Fibroblast of villous mesenchyme (primary cell): ENCODE data around the gene KCTD4. TPM values are rescaled to one million over a fixed set of nuclear protein-coding genes. Genes with fewer than 3 reads are reported as not detected.

Experiments used
- DNase-seq: peaks from one replicate; pipeline ENCODE4 v3.0.0-alpha.2; 2010; ENCODE audit warnings: low read depth
- H3K4me3 ChIP-seq: 2 replicates; pipeline ENCODE4 v1.5.1; 2011; ENCODE audit warnings: low read depth, mild to moderate bottlenecking, low read length
- total RNA-seq: library from RNA; depleted of rRNA; stranded (reverse); fragments of >200 nt; gene quantifications from 2 replicates; pipeline ENCODE4 v1.2.3, GENCODE V29; 2012
- TF ChIP-seq, protein P1 (sequence below): IDR thresholded peaks from 2 replicates; pipeline ENCODE4 v1.5.1; 2012; ENCODE audit warnings: low read depth, mild to moderate bottlenecking, low read length; ENCODE audit not compliant: insufficient read depth

The KCTD4 gene
- total RNA-seq, 1 donor: 0.43 TPM

DNA sequence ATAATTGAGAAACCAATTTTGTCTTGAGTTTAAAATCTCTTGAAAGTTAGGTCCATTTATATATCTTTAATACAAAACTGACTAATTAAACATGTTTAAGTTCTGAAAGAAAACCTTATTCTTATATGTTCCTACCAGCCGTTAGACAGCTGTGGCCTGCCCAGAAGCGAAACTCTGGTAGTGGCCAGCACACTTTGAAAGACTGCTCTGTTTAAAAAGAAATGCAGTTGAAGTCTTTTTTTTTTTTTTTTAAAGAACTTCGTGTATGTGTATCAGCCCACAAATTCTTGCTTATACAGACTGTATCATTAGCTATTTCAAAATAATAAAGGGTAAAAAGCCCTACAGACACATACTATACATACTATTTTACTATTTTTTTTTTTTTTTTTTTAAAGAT, 34.0 kb downstream of the KCTD4 start:
- H3K4me3 ChIP-seq: no peak overlapping the region
- no peak for DNase-seq
- TF ChIP-seq, protein P1, sequence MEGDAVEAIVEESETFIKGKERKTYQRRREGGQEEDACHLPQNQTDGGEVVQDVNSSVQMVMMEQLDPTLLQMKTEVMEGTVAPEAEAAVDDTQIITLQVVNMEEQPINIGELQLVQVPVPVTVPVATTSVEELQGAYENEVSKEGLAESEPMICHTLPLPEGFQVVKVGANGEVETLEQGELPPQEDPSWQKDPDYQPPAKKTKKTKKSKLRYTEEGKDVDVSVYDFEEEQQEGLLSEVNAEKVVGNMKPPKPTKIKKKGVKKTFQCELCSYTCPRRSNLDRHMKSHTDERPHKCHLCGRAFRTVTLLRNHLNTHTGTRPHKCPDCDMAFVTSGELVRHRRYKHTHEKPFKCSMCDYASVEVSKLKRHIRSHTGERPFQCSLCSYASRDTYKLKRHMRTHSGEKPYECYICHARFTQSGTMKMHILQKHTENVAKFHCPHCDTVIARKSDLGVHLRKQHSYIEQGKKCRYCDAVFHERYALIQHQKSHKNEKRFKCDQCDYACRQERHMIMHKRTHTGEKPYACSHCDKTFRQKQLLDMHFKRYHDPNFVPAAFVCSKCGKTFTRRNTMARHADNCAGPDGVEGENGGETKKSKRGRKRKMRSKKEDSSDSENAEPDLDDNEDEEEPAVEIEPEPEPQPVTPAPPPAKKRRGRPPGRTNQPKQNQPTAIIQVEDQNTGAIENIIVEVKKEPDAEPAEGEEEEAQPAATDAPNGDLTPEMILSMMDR: no peak

DNA sequence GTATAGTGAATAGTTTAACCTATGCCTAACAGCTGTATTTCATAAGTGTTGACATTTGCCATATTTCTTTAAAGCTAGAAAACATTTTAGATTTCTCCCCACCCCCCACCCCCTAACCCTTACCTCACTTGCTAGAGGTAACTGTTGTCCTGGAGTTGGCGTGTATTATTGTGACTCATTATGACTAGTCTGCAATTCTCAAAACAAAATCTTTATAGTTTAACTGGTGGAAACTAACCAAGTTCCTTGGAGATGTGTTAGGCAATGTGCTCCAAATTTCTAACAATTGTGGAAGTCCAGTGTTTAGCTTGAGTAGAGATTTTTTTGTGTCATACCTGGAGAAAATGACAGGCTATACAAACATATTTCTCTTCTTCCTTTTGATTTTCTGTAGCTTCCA, 38.0 kb downstream of the KCTD4 start:
- peak; percentile 91 for DNase-seq
- no peak overlapping the region for H3K4me3 ChIP-seq
- TF ChIP-seq, protein P1: no peak

DNA sequence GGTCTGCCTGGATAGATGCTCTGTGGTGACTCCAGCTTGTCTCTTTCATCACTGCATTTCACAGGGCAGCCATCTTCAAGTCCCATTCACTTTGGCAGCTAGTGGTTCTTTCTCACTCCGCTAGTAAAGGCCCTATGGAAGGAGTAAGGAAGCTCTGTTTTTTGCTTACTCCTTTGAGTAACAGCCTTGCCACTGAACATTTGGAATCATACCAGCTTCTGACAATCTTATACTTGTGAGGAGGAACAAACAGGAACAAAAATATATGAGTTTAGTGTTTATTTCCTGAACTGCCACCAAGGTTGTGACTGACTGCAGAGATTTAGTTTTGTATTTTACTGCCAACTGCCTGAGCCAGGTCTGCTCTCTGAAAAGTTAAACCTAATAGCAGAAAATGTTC, 38.7 kb downstream of the KCTD4 start:
- TF ChIP-seq, protein P1: no peak
- peak; percentile 48 for DNase-seq
- H3K4me3 ChIP-seq: no peak overlapping the region

DNA sequence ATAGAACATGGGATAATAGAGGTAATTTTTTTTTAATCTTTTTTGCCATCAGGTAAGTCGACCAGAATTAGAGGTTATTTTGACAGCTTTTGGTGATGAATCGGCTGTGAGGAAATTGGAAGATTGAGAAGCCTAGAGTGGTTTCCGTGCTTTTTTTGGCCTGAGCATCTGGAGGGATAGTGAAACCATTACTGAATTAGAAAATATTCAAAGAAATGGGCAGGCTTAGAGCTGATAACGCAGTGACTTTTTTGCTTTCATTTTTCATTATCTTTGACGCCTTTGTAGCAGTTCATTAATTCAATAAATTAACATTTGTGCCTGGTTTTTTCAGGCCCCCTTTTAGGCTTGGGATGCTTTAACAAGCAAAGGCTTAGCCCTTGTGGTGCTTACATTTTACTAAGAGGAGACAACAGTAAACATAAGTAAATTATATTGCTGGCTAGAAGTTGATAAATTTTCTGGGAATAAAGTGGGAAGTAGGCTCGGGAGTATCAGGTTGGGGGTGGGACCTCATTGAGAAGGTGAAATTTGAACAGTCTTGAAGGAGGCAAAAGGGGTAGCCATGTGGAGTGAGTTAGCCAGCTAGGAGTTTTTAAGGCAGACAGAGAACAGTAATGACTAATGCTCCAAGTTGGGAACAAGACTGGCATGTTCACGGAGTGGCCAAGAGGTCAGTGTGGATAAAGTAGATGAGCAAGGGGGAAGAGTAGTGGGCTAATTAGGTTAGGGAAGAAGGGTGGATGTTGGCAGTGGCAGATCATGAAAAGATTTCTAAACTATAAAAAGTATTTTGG, 44.1 kb downstream of the KCTD4 start:
- no peak for DNase-seq
- H3K4me3 ChIP-seq: no peak overlapping the region
- TF ChIP-seq, protein P1: no peak

DNA sequence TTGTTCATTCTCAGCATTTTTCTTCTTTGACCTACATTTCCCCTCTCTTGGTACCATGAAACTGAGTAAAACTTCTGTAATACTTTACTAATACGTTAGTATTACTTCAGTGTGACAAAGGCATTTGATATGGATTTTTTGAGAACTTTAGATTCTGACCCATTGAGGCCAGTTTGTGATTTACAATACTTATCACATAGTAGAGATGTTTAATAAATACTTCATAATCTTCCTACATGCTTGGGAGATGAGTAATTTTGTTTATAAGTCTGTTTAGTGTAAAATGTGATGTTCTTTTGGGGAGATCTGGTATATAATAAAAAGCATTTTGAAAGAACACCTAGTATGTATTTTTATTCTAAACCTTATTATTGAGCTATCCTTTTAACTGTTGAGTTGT, 50.9 kb downstream of the KCTD4 start:
- DNase-seq: peak; percentile 77
- no peak overlapping the region for H3K4me3 ChIP-seq
- TF ChIP-seq, protein P1: no peak

DNA sequence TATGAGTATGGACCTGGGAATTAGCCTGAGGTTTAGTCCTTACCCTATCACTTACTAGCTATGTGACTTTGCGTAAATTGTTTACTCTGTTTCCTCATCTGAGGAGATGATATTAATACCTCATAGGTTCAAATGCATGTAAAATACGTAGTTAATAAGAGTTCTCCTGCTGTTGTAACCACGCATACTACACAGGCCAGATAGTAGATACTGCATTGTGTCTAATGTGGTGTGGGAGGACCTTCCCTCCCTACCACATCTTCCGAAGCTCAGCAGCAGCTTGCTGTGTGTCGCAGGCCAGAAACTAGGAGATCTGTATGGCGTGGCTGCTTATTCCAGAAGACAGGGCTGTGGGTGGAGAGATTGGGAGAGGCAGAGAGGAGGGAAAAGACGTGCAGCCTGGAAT, 57.5 kb downstream of the KCTD4 start:
- peak overlapping the region; percentile 0 for H3K4me3 ChIP-seq
- DNase-seq: peak; percentile 94
- TF ChIP-seq, protein P1: no peak

Other genes with a start within 250 kb of the KCTD4 start
- gene NUFIP1, start 211.6 kb downstream of the KCTD4 start, total RNA-seq: 4.2 and 4.7 TPM in 2 replicates
- gene GPALPP1, start 211.5 kb downstream of the KCTD4 start, total RNA-seq: 23.8 and 31.1 TPM in 2 replicates
- 24.2 and 38.0 TPM in 2 replicates for gene GTF2F2, start 80.5 kb downstream of the KCTD4 start, total RNA-seq
- 1,653 and 2,345 TPM in 2 replicates for gene TPT1, start 140.1 kb upstream of the KCTD4 start, total RNA-seq
- 18.0 and 24.2 TPM in 2 replicates for gene SLC25A30, start 217.3 kb upstream of the KCTD4 start, total RNA-seq